GM11168 (cell line): ENCODE measurements around the gene PGLYRP1.

Experiments
- in situ Hi-C: fragments of 300-500 bp; cut with MboI; formaldehyde crosslinking; loops from one replicate; pipeline ENCODE4 v1.12.0; 2022; ENCODE audit warnings: low sequenced_read_pairs; ENCODE audit not compliant: unreplicated experiment

PGLYRP1 gene

GRCh38 chr19:46006411-46006810 is 16.4 kb downstream of the PGLYRP1 start:
- in situ Hi-C loops: no loop called here

GRCh38 chr19:46002678-46003275 is 20.1 kb downstream of the PGLYRP1 start:
- in situ Hi-C loops: no loop called here

- in situ Hi-C loops: no loop called here
Measured at GRCh38 chr19:46000491-46001246, 22.2 kb downstream of the PGLYRP1 start.

- in situ Hi-C loops: no loop called here
Measured at GRCh38 chr19:45999653-46000121, 23.2 kb downstream of the PGLYRP1 start.

- in situ Hi-C loops: no loop called here
Measured at GRCh38 chr19:45998834-45999233, 24.0 kb downstream of the PGLYRP1 start.

- in situ Hi-C loops: no loop called here
Measured at GRCh38 chr19:45996933-45997332, 25.9 kb downstream of the PGLYRP1 start.

- in situ Hi-C loops: no loop called here
Measured at GRCh38 chr19:45995715-45996385, 27.0 kb downstream of the PGLYRP1 start.

- in situ Hi-C loops: no loop called here
Measured at GRCh38 chr19:45994998-45995714, 27.7 kb downstream of the PGLYRP1 start, which contains the start of gene CCDC61. CCDC61 (plus strand) TSS chr19:45995467; CDS start chr19:46003019, 7,552 bp downstream.

- in situ Hi-C loops: no loop called here
Measured at GRCh38 chr19:45994456-45994997, 28.3 kb downstream of the PGLYRP1 start.

GRCh38 chr19:45990113-45990728 is 32.6 kb downstream of the PGLYRP1 start:
- in situ Hi-C loops: no loop called here

- in situ Hi-C loops: no loop called here
Measured at GRCh38 chr19:45985321-45985720, 37.5 kb downstream of the PGLYRP1 start.

- in situ Hi-C loops: no loop called here
Measured at GRCh38 chr19:45981350-45981749, 41.5 kb downstream of the PGLYRP1 start.

GRCh38 chr19:45978156-45978555 is 44.7 kb downstream of the PGLYRP1 start:
- in situ Hi-C loops: no loop called here

- in situ Hi-C loops: no loop called here
Measured at GRCh38 chr19:45976178-45976577, 46.7 kb downstream of the PGLYRP1 start.

GRCh38 chr19:45975306-45976070 is 47.4 kb downstream of the PGLYRP1 start:
- in situ Hi-C loops: no loop called here

- in situ Hi-C loops: no loop called here
Measured at GRCh38 chr19:45973553-45974338, 49.1 kb downstream of the PGLYRP1 start, which contains the start of gene NOVA2. NOVA2 (minus strand) TSS chr19:45973865; CDS start chr19:45973351, 514 bp downstream.

- in situ Hi-C loops: no loop called here
Measured at GRCh38 chr19:45972947-45973540, 49.8 kb downstream of the PGLYRP1 start.
